Activated CD4-positive, alpha-beta memory T cell treated with anti-CD3 and anti-CD28 coated beads for 36 hours (primary cell): ENCODE data around the gene SYT3. TPM values are rescaled to one million over a fixed set of nuclear protein-coding genes. Genes with fewer than 3 reads are reported as not detected.
A peak's percentile ranks its signal among the peaks of the same experiment; 100 is the strongest.

Source experiments
- CTCF ChIA-PET: fragments of 350-600 bp; sonication (Branson Sonifier 250); formaldehyde crosslinking; loops from one replicate; lab custom pipeline; 2021; ENCODE audit warnings: antibody characterized with exemption, inconsistent platforms; lab: Charles Lee
- POLR2A ChIA-PET: fragments of 350-600 bp; sonication (Branson Sonifier 250); formaldehyde crosslinking; loops from one replicate; lab custom pipeline; 2021; ENCODE audit warnings: antibody characterized with exemption; lab: Charles Lee
- DNase-seq: peaks from one replicate; pipeline ENCODE4 v3.0.0-alpha.2; 2020
- H3K27ac Mint-ChIP-seq: one replicate; pipeline ENCODE4 v1.8.0; 2021; ENCODE audit warnings: mixed read lengths
- H3K27me3 Mint-ChIP-seq: one replicate; pipeline ENCODE4 v1.8.0; 2021; ENCODE audit warnings: mixed read lengths
- H3K36me3 Mint-ChIP-seq: one replicate; pipeline ENCODE4 v1.8.0; 2021; ENCODE audit warnings: mixed read lengths
- H3K4me1 Mint-ChIP-seq: one replicate; pipeline ENCODE4 v1.8.0; 2021; ENCODE audit warnings: low read depth, mixed read lengths
- H3K4me3 Mint-ChIP-seq: one replicate; pipeline ENCODE4 v1.8.0; 2021; ENCODE audit warnings: mild to moderate bottlenecking, mixed read lengths
- H3K9me3 Mint-ChIP-seq: one replicate; pipeline ENCODE4 v1.8.0; 2021; ENCODE audit warnings: mixed read lengths
- intact Hi-C: fragments of 100-400 bp; cut with micrococcal nuclease; formaldehyde crosslinking; loops from one replicate; pipeline ENCODE4 v1.15.1; 2023
- total RNA-seq, 2 experiments: library from RNA; stranded (reverse); gene quantifications; one replicate each; pipeline ENCODE4 v1.2.3, GENCODE V29; 2021

Gene SYT3
- total RNA-seq, 2 experiments from 2014 or later: not detected

DNA sequence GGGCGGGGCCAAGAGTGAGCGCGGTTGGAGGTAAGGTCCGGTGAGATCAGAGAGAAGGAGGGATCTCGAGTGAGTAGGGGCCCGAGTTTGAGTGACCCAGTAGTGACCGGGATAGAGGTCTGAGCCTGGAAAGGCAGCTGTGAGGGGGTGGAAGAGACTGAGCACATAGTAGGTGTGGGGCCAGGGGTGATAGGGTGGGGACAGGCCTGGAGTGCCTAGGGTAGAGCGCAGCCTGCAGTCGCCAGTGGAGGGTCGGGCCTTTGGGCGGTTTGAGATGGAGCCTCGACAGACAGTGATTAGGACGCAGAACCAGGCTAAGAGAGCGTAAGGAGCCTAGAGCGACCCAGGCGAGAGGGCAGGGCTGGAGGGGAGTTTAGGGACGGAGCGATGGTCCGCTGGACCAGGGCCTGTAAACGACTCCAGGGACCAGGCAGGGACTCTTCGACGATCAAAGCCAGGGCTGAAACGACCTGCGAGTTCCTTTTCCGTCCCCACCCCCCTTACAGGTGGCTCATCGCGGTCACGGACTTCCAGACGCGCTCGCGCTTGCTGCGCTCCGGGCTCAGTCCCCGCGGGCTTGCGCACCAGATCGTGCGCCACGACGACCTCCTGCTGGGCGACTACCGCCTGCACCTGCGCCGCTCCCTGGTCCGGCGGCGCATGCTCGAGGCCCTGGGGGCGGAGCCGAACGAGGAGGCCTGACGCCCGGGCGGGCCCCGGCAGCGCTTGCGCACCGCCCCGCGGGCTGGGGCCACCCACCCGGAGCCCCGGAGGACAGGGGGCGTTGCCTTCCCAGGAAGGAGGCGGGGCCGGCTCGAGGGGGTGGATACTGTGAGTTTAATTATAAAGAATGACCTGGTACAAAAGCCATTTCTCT lies 19.0 kb upstream of the SYT3 start:
- H3K27ac Mint-ChIP-seq: peak overlapping the region; percentile 66
- ChIA-PET CTCF (no interaction called here), POLR2A (interaction anchor here (0.7 kb wide), 1 partner anchor 146 kb away, joined by 3 read pairs; no protein-coding TSS in a partner anchor)
- H3K36me3 Mint-ChIP-seq: peaks cover 5% of the 10 kb centered on the region
- DNase-seq: peak; percentile 71
- intact Hi-C loops: loop anchor here (2.0 to 5.0 kb wide), 2 partner anchors 51 to 148 kb away; partner anchors contain the start of gene JOSD2
- peaks cover 17% of the 10 kb centered on the region for H3K4me1 Mint-ChIP-seq
- peak overlapping the region; percentile 74 for H3K4me3 Mint-ChIP-seq
- peaks cover 65% of the 10 kb centered on the region for H3K27me3 Mint-ChIP-seq
- peaks cover 14% of the 10 kb centered on the region for H3K9me3 Mint-ChIP-seq

DNA sequence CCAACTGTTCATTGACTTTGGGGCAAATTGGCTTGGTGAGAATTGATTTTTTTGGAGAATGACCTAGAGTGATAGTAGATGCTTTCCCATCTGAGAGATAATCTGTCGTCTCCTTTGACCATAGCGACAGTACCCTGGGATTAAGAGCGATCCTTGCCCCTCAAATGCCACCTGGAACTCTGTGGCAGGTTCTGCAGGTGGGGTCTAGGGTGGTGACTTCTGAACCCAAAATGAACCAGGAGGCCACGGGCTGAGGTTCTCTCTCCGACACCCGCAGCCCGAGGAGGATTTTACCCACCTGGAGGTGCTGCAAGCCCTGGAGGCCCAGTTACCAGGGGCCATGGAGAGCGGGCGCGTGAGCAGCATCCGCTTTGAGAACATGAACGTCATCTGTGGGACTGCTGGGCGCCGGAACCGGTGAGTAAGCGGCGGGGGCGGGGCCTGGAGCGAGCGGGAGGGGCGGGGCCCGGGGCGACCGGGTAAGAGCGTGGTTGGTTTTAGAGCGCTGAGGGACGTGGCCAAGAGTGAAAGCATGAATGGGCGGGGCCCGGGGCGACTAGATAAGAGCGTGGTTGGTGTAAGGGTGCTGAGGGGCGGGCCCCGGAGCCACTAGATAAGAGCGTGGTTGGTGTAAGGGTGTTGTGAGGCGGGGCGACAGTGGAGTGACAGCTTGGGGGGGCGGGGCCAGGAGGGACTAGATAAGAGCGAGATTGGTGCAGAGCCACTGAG lies 18.2 kb upstream of the SYT3 start:
- peaks cover 17% of the 10 kb centered on the region for H3K4me1 Mint-ChIP-seq
- H3K36me3 Mint-ChIP-seq: peaks cover 5% of the 10 kb centered on the region
- peak; percentile 94 for DNase-seq
- H3K27ac Mint-ChIP-seq: peak overlapping the region; percentile 66
- ChIA-PET POLR2A (interaction anchor here (0.7 kb wide), 1 partner anchor 147 kb away, joined by 3 read pairs; no protein-coding TSS in a partner anchor), CTCF (no interaction called here)
- H3K27me3 Mint-ChIP-seq: peaks cover 65% of the 10 kb centered on the region
- peak overlapping the region; percentile 74 for H3K4me3 Mint-ChIP-seq
- intact Hi-C loops: loop anchor here (2.0 to 5.0 kb wide), 2 partner anchors 51 to 147 kb away; partner anchors contain the start of gene JOSD2
- peaks cover 14% of the 10 kb centered on the region for H3K9me3 Mint-ChIP-seq

DNA sequence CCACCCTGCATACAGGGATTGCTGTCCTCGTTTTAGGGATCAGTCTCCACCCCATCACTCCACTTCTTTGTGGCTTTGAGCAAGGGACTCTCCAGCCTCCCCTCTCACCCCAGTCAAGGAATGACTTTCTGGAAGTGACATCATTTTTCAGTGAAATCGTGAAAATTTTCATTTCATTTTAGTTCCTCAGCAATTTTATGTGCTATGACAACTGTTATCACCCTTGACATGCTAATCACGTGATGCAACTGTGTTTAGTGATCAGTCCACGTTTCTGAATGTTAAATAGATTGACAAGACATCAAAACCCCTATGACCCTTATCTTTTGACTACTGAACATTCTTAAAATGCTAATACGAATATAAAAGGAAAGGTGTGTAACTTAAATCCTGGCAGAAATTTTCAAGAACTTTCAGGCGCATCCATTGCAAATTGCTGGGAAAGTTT lies 17.6 kb upstream of the SYT3 start:
- DNase-seq: no peak
- H3K4me3 Mint-ChIP-seq: no peak overlapping the region
- intact Hi-C loops: loop anchor here (5.0 kb wide), 1 partner anchor 50 kb away; no protein-coding TSS in a partner anchor
- peaks cover 17% of the 10 kb centered on the region for H3K4me1 Mint-ChIP-seq
- no peak overlapping the region for H3K27ac Mint-ChIP-seq
- ChIA-PET POLR2A (no interaction called here), CTCF (no interaction called here)
- H3K27me3 Mint-ChIP-seq: peaks cover 70% of the 10 kb centered on the region
- peaks cover 14% of the 10 kb centered on the region for H3K9me3 Mint-ChIP-seq
- peaks cover 5% of the 10 kb centered on the region for H3K36me3 Mint-ChIP-seq

- no peak for DNase-seq
- intact Hi-C loops: loop anchor here (5.0 kb wide), 1 partner anchor 48 kb away; no protein-coding TSS in a partner anchor
- peaks cover 5% of the 10 kb centered on the region for H3K36me3 Mint-ChIP-seq
- peaks cover 58% of the 10 kb centered on the region for H3K27me3 Mint-ChIP-seq
- peaks cover 14% of the 10 kb centered on the region for H3K9me3 Mint-ChIP-seq
- H3K4me3 Mint-ChIP-seq: no peak overlapping the region
- ChIA-PET CTCF (no interaction called here), POLR2A (no interaction called here)
- peaks cover 17% of the 10 kb centered on the region for H3K4me1 Mint-ChIP-seq
- H3K27ac Mint-ChIP-seq: no peak overlapping the region
Observed at GRCh38 chr19:50654882-50655281, 15.2 kb upstream of the SYT3 start.

GRCh38 chr19:50652722-50653121 lies 13.0 kb upstream of the SYT3 start:
- Mint-ChIP-seq H3K27ac (no peak overlapping the region), H3K9me3 (peaks cover 5% of the 10 kb centered on the region), H3K4me1 (peaks cover 7% of the 10 kb centered on the region), H3K27me3 (peaks cover 55% of the 10 kb centered on the region), H3K36me3 (no peaks in the 10 kb centered on the region), H3K4me3 (no peak overlapping the region)
- ChIA-PET CTCF (no interaction called here), POLR2A (no interaction called here)
- intact Hi-C loops: no loop called here
- DNase-seq: no peak

GRCh38 chr19:50651174-50651573 lies 11.5 kb upstream of the SYT3 start:
- Mint-ChIP-seq H3K4me3 (no peak overlapping the region), H3K4me1 (no peaks in the 10 kb centered on the region), H3K9me3 (peaks cover 5% of the 10 kb centered on the region), H3K27me3 (peaks cover 46% of the 10 kb centered on the region), H3K27ac (no peak overlapping the region), H3K36me3 (no peaks in the 10 kb centered on the region)
- CTCF ChIA-PET: no interaction called here
- POLR2A ChIA-PET: no interaction called here
- DNase-seq: no peak
- intact Hi-C loops: no loop called here

- DNase-seq: no peak
- Mint-ChIP-seq H3K36me3 (no peaks in the 10 kb centered on the region), H3K4me3 (no peak within 1 kb of the TSS), H3K27me3 (peaks cover 33% of the 10 kb centered on the region), H3K4me1 (no peaks in the 10 kb centered on the region), H3K9me3 (peaks cover under 1% of the 10 kb centered on the region), H3K27ac (no peak within 1 kb of the TSS)
- CTCF ChIA-PET: interaction anchor here (0.6 to 0.7 kb wide), 2 partner anchors 272 to 510 kb away, joined by 3 read pairs; no protein-coding TSS in a partner anchor
- POLR2A ChIA-PET: no interaction called here
- intact Hi-C loops: no loop called here
Observed at GRCh38 chr19:50649433-50650391, 10.0 kb upstream of the SYT3 start, which contains the start of gene C19orf81. Gene C19orf81, plus strand, starts transcription at chr19:50649445. Its CDS starts 0 bp downstream, at chr19:50649445.

GRCh38 chr19:50648659-50649058 lies 9.0 kb upstream of the SYT3 start:
- H3K36me3 Mint-ChIP-seq: no peaks in the 10 kb centered on the region
- no peaks in the 10 kb centered on the region for H3K9me3 Mint-ChIP-seq
- H3K4me1 Mint-ChIP-seq: no peaks in the 10 kb centered on the region
- intact Hi-C loops: no loop called here
- H3K27me3 Mint-ChIP-seq: peaks cover 24% of the 10 kb centered on the region
- POLR2A ChIA-PET: no interaction called here
- no peak for DNase-seq
- no peak overlapping the region for H3K4me3 Mint-ChIP-seq
- CTCF ChIA-PET: no interaction called here
- no peak overlapping the region for H3K27ac Mint-ChIP-seq

- Mint-ChIP-seq H3K36me3 (no peaks in the 10 kb centered on the region), H3K9me3 (no peaks in the 10 kb centered on the region), H3K27ac (no peak overlapping the region), H3K27me3 (peaks cover 20% of the 10 kb centered on the region), H3K4me3 (no peak overlapping the region), H3K4me1 (no peaks in the 10 kb centered on the region)
- DNase-seq: no peak
- POLR2A ChIA-PET: no interaction called here
- intact Hi-C loops: no loop called here
- CTCF ChIA-PET: no interaction called here
Observed at GRCh38 chr19:50647879-50648615, 8.4 kb upstream of the SYT3 start.

DNA sequence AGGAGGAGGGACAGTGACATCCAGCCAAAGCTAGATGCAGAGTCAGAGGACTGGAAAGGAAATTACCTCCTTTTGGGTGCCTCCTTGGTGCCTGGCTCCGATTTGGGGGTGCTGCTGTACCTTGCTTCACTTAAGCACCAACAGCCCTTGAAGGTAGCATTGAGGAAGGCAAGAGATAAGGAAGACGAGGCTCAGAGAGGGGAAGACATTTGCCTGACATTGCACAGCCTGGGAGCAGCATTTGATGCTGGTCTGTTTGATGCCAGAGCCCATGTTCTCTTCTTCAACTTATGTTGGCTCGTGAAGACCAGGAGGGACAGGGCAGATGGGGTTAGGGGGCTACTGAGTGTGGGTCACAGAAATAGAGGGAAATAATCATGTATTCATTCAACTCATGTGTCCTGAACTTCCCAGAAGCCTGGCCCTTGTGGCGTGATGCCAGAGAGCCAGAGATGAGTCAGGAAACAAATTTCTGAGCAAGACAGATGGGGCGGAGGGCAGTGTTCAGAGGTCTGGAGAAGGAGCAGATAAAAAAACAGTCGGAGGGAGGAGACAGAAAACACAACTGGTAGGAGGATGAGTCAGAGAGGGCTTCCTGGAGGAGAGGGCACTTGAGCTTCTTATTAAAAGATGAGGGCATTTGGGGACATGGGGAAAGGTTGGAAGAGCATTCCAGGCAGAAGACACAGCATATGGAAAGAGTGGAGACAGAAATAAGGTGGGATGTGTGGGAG lies 6.6 kb upstream of the SYT3 start:
- Mint-ChIP-seq H3K9me3 (no peaks in the 10 kb centered on the region), H3K36me3 (no peaks in the 10 kb centered on the region), H3K4me3 (no peak overlapping the region), H3K4me1 (no peaks in the 10 kb centered on the region), H3K27ac (no peak overlapping the region), H3K27me3 (peaks cover 21% of the 10 kb centered on the region)
- ChIA-PET CTCF (no interaction called here), POLR2A (no interaction called here)
- intact Hi-C loops: no loop called here
- DNase-seq: no peak
